IMR-90 (cell line): ENCODE results near the gene TRIM66. TPM values are rescaled to one million over a fixed set of nuclear protein-coding genes. Genes with fewer than 3 reads are reported as not detected.

Experiments used
- ATAC-seq: fragments of 200-7000 bp; cut with Tn5 transposase; 2 replicates; pipeline ENCODE4 v1.9.1; 2020; ENCODE audit warnings: low read depth, mild to moderate bottlenecking, moderate library complexity
- BruUV-seq: library from RNA; stranded (reverse); fragments of 400-500 nt; replicated peaks from 2 replicates; lab custom pipeline; 2021; lab: Mats Ljungman, UMichigan
- CTCF ChIA-PET: fragments of 300-600 bp; formaldehyde crosslinking; extraction: SDS; loops from one replicate; lab custom pipeline; 2021; ENCODE audit warnings: antibody characterized with exemption; lab: Yijun Ruan, JAX
- POLR2A ChIA-PET: fragments of 300-600 bp; sonication (Branson Sonifier 250); formaldehyde crosslinking; loops from one replicate; lab custom pipeline; 2022; ENCODE audit warnings: antibody characterized with exemption; ENCODE audit not compliant: unreplicated experiment; lab: Charles Lee
- DNase-seq: peaks from one replicate; pipeline ENCODE4 v3.0.0; 2013
- H2AFZ ChIP-seq: replicated peaks from 2 replicates; pipeline ENCODE3; 2013; ENCODE audit warnings: low read length, mild to moderate bottlenecking; ENCODE audit not compliant: poor library complexity
- H2AK5ac ChIP-seq: 2 replicates; pipeline ENCODE4 v1.6.1; 2013; ENCODE audit warnings: low read depth, low read length, inconsistent platforms
- H2AK9ac ChIP-seq: replicated peaks from 2 replicates; pipeline ENCODE3; 2013; ENCODE audit warnings: mild to moderate bottlenecking, low read depth, low read length, moderate library complexity; ENCODE audit not compliant: poor library complexity
- H2BK120ac ChIP-seq: 2 replicates; pipeline ENCODE4 v1.6.1; 2013; ENCODE audit warnings: low read depth, low read length, inconsistent platforms
- H2BK15ac ChIP-seq: 3 replicates; pipeline ENCODE4 v1.6.1; 2013; ENCODE audit warnings: low read depth, low read length, inconsistent platforms
- H2BK20ac ChIP-seq: 2 replicates; pipeline ENCODE4 v1.6.1; 2013; ENCODE audit warnings: low read depth, mild to moderate bottlenecking, inconsistent platforms, low read length, moderate library complexity
- H2BK5ac ChIP-seq: 2 replicates; pipeline ENCODE4 v1.6.1; 2013; ENCODE audit warnings: mild to moderate bottlenecking, low read depth, low read length, inconsistent platforms; ENCODE audit not compliant: poor library complexity, severe bottlenecking
- H3K14ac ChIP-seq: replicated peaks from 2 replicates; pipeline ENCODE4 v1.6.1; 2013; ENCODE audit warnings: low read depth, low read length, inconsistent platforms
- H3K18ac ChIP-seq: 2 replicates; pipeline ENCODE4 v1.6.1; 2013; ENCODE audit warnings: low read depth, low read length, control low read depth
- H3K23ac ChIP-seq: 2 replicates; pipeline ENCODE4 v1.6.1; 2013; ENCODE audit warnings: low read depth, low read length, inconsistent platforms
- H3K27ac ChIP-seq: 2 replicates; pipeline ENCODE4 v1.5.1; 2013; ENCODE audit warnings: mild to moderate bottlenecking, control low read depth, low read length; ENCODE audit not compliant: insufficient read depth
- H3K27me3 ChIP-seq: 2 replicates; pipeline ENCODE4 v1.6.1; 2013; ENCODE audit warnings: low read length; ENCODE audit not compliant: control insufficient read depth, insufficient read depth
- H3K36me3 ChIP-seq: 2 replicates; pipeline ENCODE4 v1.6.1; 2013; ENCODE audit warnings: low read length, mixed read lengths; ENCODE audit not compliant: control insufficient read depth, insufficient read depth
- H3K4ac ChIP-seq: 2 replicates; pipeline ENCODE4 v1.6.1; 2013; ENCODE audit warnings: low read depth, low read length, inconsistent platforms
- H3K4me1 ChIP-seq: 2 replicates; pipeline ENCODE4 v1.6.1; 2013; ENCODE audit warnings: low read length, mixed read lengths; ENCODE audit not compliant: control insufficient read depth, insufficient read depth
- H3K4me2 ChIP-seq: 2 replicates; pipeline ENCODE4 v1.6.1; 2013; ENCODE audit warnings: low read depth, mild to moderate bottlenecking, control low read depth, low read length, moderate library complexity
- H3K4me3 ChIP-seq: 2 replicates; pipeline ENCODE4 v1.5.1; 2013; ENCODE audit warnings: low read depth, mild to moderate bottlenecking, control low read depth, low read length, moderate library complexity; ENCODE audit not compliant: insufficient read depth
- H3K56ac ChIP-seq: 2 replicates; pipeline ENCODE4 v1.6.1; 2013; ENCODE audit warnings: low read length, inconsistent platforms; ENCODE audit not compliant: insufficient read depth; ENCODE audit errors: extremely low read depth
- H3K79me1 ChIP-seq, 2 experiments: 2 replicates each; pipeline ENCODE4 v1.6.1; 2013; ENCODE audit warnings: low read length in 2 of 2, inconsistent platforms in 1 of 2, low read depth in 1 of 2
- H3K9ac ChIP-seq: 2 replicates; pipeline ENCODE4 v1.6.1; 2013; ENCODE audit warnings: low read depth, low read length, control low read depth
- H3K9me1 ChIP-seq: 2 replicates; pipeline ENCODE4 v1.6.1; 2013; ENCODE audit warnings: low read length, inconsistent platforms; ENCODE audit not compliant: insufficient read depth
- H3K9me3 ChIP-seq: 2 replicates; pipeline ENCODE4 v1.6.1; 2013; ENCODE audit warnings: low read length; ENCODE audit not compliant: control insufficient read depth, insufficient read depth
- H4K20me1 ChIP-seq: 2 replicates; pipeline ENCODE4 v1.6.1; 2013; ENCODE audit warnings: low read length, inconsistent platforms; ENCODE audit not compliant: insufficient read depth
- H4K5ac ChIP-seq: 2 replicates; pipeline ENCODE4 v1.6.1; 2013; ENCODE audit warnings: mild to moderate bottlenecking, low read depth, low read length, control low read depth
- H4K8ac ChIP-seq, 2 experiments: 2 replicates each; pipeline ENCODE4 v1.6.1; 2013; ENCODE audit warnings: low read depth in 2 of 2, low read length in 2 of 2, control low read depth in 1 of 2, inconsistent platforms in 1 of 2
- H4K91ac ChIP-seq: 2 replicates; pipeline ENCODE4 v1.6.1; 2013; ENCODE audit warnings: low read depth, low read length, inconsistent platforms; ENCODE audit not compliant: insufficient read depth
- MAZ ChIP-seq: IDR thresholded peaks from 2 replicates; pipeline ENCODE4 v1.6.1; 2012; ENCODE audit warnings: low read depth, mild to moderate bottlenecking, low read length, improper control_type of control experiment, moderate library complexity, borderline replicate concordance
- NFE2L2 ChIP-seq: fragments of 150-350 bp; IDR thresholded peaks from 2 replicates; pipeline ENCODE4 v1.6.1; 2016; ENCODE audit warnings: low read depth, mild to moderate bottlenecking, low read length
- RCOR1 ChIP-seq: IDR thresholded peaks from 2 replicates; pipeline ENCODE4 v1.6.1; 2012; ENCODE audit warnings: mild to moderate bottlenecking, low read length, improper control_type of control experiment; ENCODE audit not compliant: insufficient replicate concordance
- SMC3 ChIP-seq: fragments of 150-350 bp; IDR thresholded peaks from 2 replicates; pipeline ENCODE4 v1.6.1; 2016; ENCODE audit warnings: low read depth, mild to moderate bottlenecking, antibody characterized with exemption, low read length, moderate library complexity
- WGBS, 2 experiments: methylation state at CpG; one replicate each; pipeline versions ENCODE4 v1.1.5 to v1.1.7; 2013; ENCODE audit warnings: missing lambda C conversion rate in 2 of 2; ENCODE audit not compliant: insufficient read length in 1 of 2; ENCODE audit errors: extremely low coverage in 2 of 2; 5-methylcytosine and 5-hydroxymethylcytosine counted together
- dilution Hi-C: fragments of 300-500 bp; cut with HindIII; formaldehyde crosslinking; loops from one replicate; pipeline ENCODE4 v1.14.3; 2018; ENCODE audit warnings: low sequenced_read_pairs; ENCODE audit not compliant: unreplicated experiment
- in situ Hi-C: fragments of 300-500 bp; cut with MboI; formaldehyde crosslinking; loops from 3 replicates; pipeline ENCODE4 v1.14.3; 2019; ENCODE audit warnings: low sequenced_read_pairs, inconsistent platforms, mixed read lengths
- intact Hi-C: fragments of 100-400 bp; cut with micrococcal nuclease; formaldehyde crosslinking; loops from 2 replicates; pipeline ENCODE4 v1.10.0; 2022
- polyA plus RNA-seq, 3 experiments: library from polyadenylated mRNA; depleted of rRNA; stranded (reverse); fragments of >200 nt; gene quantifications; 2 replicates each; pipeline ENCODE4 v1.2.3, GENCODE V29; 2012; ENCODE audit warnings: low replicate concordance in 1 of 3
- total RNA-seq: library from RNA; depleted of rRNA; stranded (reverse); fragments of >200 nt; gene quantifications from 2 replicates; pipeline ENCODE4 v1.2.3, GENCODE V29; 2012

The TRIM66 gene
- total and polyA plus RNA-seq, 2 of the 4 experiments (the other 2 are of a cell fraction), result 4.4 to 5.0 TPM

DNA sequence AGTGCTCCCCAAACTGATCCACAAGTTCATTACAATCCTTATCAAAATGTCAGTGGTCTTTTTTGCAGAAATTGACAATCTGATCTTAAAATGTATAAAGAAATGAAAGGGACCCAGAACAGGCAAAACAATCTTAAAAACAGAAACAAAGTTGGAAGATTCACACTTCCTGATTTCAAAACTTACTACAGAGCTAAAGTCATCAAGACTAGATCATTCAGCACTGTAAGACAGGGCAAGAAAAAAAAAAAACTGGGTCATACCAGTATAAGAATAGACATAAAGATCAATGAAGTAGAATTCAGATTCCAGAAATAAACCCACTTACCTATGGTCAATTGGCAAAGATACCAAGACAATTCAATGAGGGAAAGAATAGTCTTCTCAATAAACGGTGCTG is 84.0 kb downstream of the TRIM66 start:
- Histone ChIP-seq H2BK120ac (no peak overlapping the region), H4K91ac (no peak overlapping the region), H3K36me3 (no peaks in the 10 kb centered on the region), H2AK5ac (no peak overlapping the region), H4K8ac (no peak overlapping the region), H2BK15ac (no peak overlapping the region), H2AK9ac (no peak overlapping the region), H4K5ac (no peak overlapping the region), H3K18ac (no peak overlapping the region), H3K14ac (no peak overlapping the region), H4K20me1 (no peaks in the 10 kb centered on the region), H3K4ac (no peak overlapping the region), H2BK5ac (no peak overlapping the region), H3K79me1 (no peaks in the 10 kb centered on the region), H3K4me1 (peaks cover 8% of the 10 kb centered on the region), H3K56ac (no peak overlapping the region), H3K27ac (no peak overlapping the region), H3K4me3 (no peak overlapping the region), H3K27me3 (0 out of 2 replicates have a peak, but pooled peaks cover 2% of the 10 kb centered on the region), H3K9me1 (no peaks in the 10 kb centered on the region; the same call in 1 of the 2 replicates), H3K23ac (no peak overlapping the region), H2BK20ac (no peak overlapping the region), H3K9me3 (no peaks in the 10 kb centered on the region), H2AFZ (no peak overlapping the region), H3K9ac (no peak overlapping the region), H3K4me2 (no peak overlapping the region)
- POLR2A ChIA-PET, result no interaction called here
- DNase-seq (no peak), ATAC-seq (no peak)
- in situ Hi-C loops, result no loop called here
- CTCF ChIA-PET, result no interaction called here
- no TSS peak for BruUV-seq
- no peak for TF ChIP-seq RCOR1
- TF ChIP-seq NFE2L2, result no peak
- no peak for TF ChIP-seq SMC3
- no peak for TF ChIP-seq MAZ
- dilution Hi-C loops, result no loop called here
- intact Hi-C loops, result no loop called here
- WGBS, 2 experiments, result no CpG with 5 or more reads among the region's 1 CpG
